ENCODE results near the gene ADRA1B. TPM values are rescaled to one million over a fixed set of nuclear protein-coding genes. Genes with fewer than 3 reads are reported as not detected.
A peak's percentile ranks its signal among the peaks of the same experiment; 100 is the strongest.

ADRA1B gene
- total and polyA plus RNA-seq, 10 of the 15 experiments (the other 5 are each of a cell fraction or from before 2014, with no cell fraction given) = 0.04 TPM; not detected in 9

DNA sequence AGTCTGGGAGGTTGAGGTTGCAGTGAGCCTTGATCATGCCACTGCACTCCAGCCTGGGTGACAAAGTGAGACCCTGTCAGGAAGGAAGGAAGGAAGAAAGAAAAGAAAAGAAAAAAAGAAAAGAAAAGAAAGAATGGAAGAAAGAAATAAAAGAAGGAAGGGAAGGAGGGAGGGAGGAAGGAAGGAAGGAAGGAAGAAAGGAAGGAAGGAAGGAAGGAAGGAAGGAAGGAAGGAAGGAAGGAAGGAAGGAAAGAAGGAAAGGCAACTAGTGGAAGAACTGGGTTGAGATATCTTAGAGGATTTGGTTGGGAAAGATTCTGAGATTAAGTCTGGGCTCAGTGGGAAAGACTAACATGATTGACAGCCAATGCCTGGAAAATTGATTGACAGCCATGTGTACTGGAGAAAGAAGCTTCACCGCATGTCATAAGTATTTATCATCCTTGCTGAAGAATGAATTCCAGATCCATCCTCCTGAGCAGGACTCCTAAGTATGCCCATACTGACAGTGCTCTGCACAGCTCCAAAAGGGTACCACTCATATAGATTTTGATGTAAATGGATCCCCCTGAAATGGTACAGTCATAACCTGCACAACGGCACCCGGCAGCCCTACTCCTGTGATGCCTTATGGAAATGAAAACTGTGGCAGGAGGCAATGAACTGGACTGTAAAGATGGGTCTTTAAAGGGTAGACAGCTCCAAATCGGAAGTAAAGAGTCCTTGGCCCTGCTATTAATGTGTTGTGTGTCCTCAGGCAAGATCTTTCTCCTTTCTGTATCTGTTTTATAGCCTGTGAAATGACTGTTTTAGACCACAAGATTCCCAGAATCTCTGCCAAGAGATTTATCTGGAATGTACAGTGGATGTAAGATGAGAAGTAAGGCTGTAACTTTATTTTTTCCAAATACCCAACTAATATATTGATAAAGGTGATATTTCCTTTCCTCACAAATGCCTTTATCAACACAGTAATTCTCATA lies 16.9 kb upstream of the ADRA1B start:
- ChIA-PET RAD21 (ENCODE audit: unreplicated experiment) (no interaction called here), CTCF (no interaction called here), SMC1A (ENCODE audit: uncharacterized antibody, unreplicated experiment) (no interaction called here), POLR2A (interaction anchor here (1.5 kb wide), 1 partner anchor 8 kb away, joined by 4 read pairs; no protein-coding TSS in a partner anchor)
- no peaks in the 10 kb centered on the region for H3K9me3 ChIP-seq (replicated peaks; ENCODE audit: control insufficient read depth, insufficient read depth, low read length)
- H3K27ac ChIP-seq (ENCODE audit: control insufficient read depth, insufficient read depth) = no peak overlapping the region
- H4K20me1 ChIP-seq (ENCODE audit: control insufficient read depth, insufficient read depth) = no peaks in the 10 kb centered on the region
- intact Hi-C loops (cut with micrococcal nuclease; ENCODE audit: unreplicated experiment) (no loop called here), in situ Hi-C loops (cut with MboI) (no loop called here)
- H3K4me3 ChIP-seq = no peak overlapping the region
- no TSS peak for BruUV-seq (replicated peaks)
- H3K4me1 ChIP-seq (ENCODE audit: control insufficient read depth, insufficient read depth, low read length) = no peaks in the 10 kb centered on the region
- H3K27me3 ChIP-seq (replicated peaks in 1 of 2; ENCODE audit: control insufficient read depth in 2 of 2, insufficient read depth in 2 of 2, low read length in 1 of 2) = no peaks in the 10 kb centered on the region
- FAIRE-seq = no peak
- ATAC-seq = no peak
- 33% methylated on average over 4 of the region's 4 CpGs for WGBS (ENCODE audit: insufficient coverage, insufficient replicate concordance, low lambda C conversion rate, missing lambda C conversion rate)
- H3K4me2 ChIP-seq (ENCODE audit: control insufficient read depth, insufficient read depth) = no peak overlapping the region
- no peaks in the 10 kb centered on the region for H3K36me3 ChIP-seq (ENCODE audit: control insufficient read depth in 2 of 2, insufficient read depth in 2 of 2, low read length in 1 of 2)
- H3K79me2 ChIP-seq (ENCODE audit: control insufficient read depth, insufficient read depth, low read length) = no peaks in the 10 kb centered on the region
- no peak overlapping the region for H3K9ac ChIP-seq (ENCODE audit: control insufficient read depth, insufficient read depth, low read length)
- no peak for DNase-seq (ENCODE audit: low read depth, low spot score)
- TF ChIP-seq, protein P1, sequence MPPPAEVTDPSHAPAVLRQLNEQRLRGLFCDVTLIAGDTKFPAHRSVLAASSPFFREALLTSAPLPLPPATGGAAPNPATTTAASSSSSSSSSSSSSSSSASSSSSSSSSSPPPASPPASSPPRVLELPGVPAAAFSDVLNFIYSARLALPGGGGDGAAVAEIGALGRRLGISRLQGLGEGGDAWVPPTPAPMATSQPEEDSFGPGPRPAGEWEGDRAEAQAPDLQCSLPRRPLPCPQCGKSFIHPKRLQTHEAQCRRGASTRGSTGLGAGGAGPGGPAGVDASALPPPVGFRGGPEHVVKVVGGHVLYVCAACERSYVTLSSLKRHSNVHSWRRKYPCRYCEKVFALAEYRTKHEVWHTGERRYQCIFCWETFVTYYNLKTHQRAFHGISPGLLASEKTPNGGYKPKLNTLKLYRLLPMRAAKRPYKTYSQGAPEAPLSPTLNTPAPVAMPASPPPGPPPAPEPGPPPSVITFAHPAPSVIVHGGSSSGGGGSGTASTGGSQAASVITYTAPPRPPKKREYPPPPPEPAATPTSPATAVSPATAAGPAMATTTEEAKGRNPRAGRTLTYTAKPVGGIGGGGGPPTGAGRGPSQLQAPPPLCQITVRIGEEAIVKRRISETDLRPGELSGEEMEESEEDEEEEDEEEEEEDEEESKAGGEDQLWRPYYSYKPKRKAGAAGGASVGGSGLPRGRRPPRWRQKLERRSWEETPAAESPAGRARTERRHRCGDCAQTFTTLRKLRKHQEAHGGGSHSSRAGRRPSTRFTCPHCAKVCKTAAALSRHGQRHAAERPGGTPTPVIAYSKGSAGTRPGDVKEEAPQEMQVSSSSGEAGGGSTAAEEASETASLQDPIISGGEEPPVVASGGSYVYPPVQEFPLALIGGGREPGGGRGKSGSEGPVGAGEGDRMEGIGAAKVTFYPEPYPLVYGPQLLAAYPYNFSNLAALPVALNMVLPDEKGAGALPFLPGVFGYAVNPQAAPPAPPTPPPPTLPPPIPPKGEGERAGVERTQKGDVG (CRISPR knock-in tag; IDR thresholded peaks at IDR 0.05) = no peak
- TF ChIP-seq PKNOX1 (IDR thresholded peaks at IDR 0.05) = peak; percentile 35; the same call in 1 of the 2 replicates
- no peak overlapping the region for H2AFZ ChIP-seq (ENCODE audit: control insufficient read depth, low read depth, low read length)
